Measurements from ENCODE around the gene CRYL1.

CRYL1 gene

GRCh38 chr13:20390526-20391175, 135.0 kb downstream of the CRYL1 start:
- no peak overlapping the region for H3K4me3 ChIP-seq (ENCODE audit: control insufficient read depth, low read depth, low read length)
- no peak for TF ChIP-seq CTCF (conservative IDR thresholded peaks at IDR 0.05; ENCODE audit: control insufficient read depth, insufficient read depth, low read depth, low read length)
- no peak for DNase-seq (ENCODE audit: low read depth)

GRCh38 chr13:20389696-20390525, 135.7 kb downstream of the CRYL1 start:
- DNase-seq (ENCODE audit: low read depth) = no peak
- no peak for TF ChIP-seq CTCF (conservative IDR thresholded peaks at IDR 0.05; ENCODE audit: control insufficient read depth, insufficient read depth, low read depth, low read length)
- H3K4me3 ChIP-seq (ENCODE audit: control insufficient read depth, low read depth, low read length) = no peak overlapping the region

GRCh38 chr13:20388184-20388583, 137.5 kb downstream of the CRYL1 start:
- no peak overlapping the region for H3K4me3 ChIP-seq (ENCODE audit: control insufficient read depth, low read depth, low read length)

GRCh38 chr13:20387441-20387971, 138.2 kb downstream of the CRYL1 start:
- peak; percentile 41 for DNase-seq (ENCODE audit: low read depth)
- TF ChIP-seq CTCF (conservative IDR thresholded peaks at IDR 0.05; ENCODE audit: control insufficient read depth, insufficient read depth, low read depth, low read length) = no peak
- no peak overlapping the region for H3K4me3 ChIP-seq (ENCODE audit: control insufficient read depth, low read depth, low read length)

More at GRCh38 chr13:20388184-20388583, 137.5 kb downstream of the CRYL1 start:
- no peak for DNase-seq (ENCODE audit: low read depth)
- TF ChIP-seq CTCF (conservative IDR thresholded peaks at IDR 0.05; ENCODE audit: control insufficient read depth, insufficient read depth, low read depth, low read length) = no peak

GRCh38 chr13:20387006-20387405, 138.7 kb downstream of the CRYL1 start:
- DNase-seq (ENCODE audit: low read depth) = no peak
- no peak overlapping the region for H3K4me3 ChIP-seq (ENCODE audit: control insufficient read depth, low read depth, low read length)
- TF ChIP-seq CTCF (conservative IDR thresholded peaks at IDR 0.05; ENCODE audit: control insufficient read depth, insufficient read depth, low read depth, low read length) = no peak

GRCh38 chr13:20383058-20383457, 142.6 kb downstream of the CRYL1 start:
- no peak overlapping the region for H3K4me3 ChIP-seq (ENCODE audit: control insufficient read depth, low read depth, low read length)
- TF ChIP-seq CTCF (conservative IDR thresholded peaks at IDR 0.05; ENCODE audit: control insufficient read depth, insufficient read depth, low read depth, low read length) = no peak
- DNase-seq (ENCODE audit: low read depth) = no peak

All from fibroblast of mammary gland (primary cell).